HFFc6 (cell line): Measurements from ENCODE around the gene BCKDHA. TPM values are rescaled to one million over a fixed set of nuclear protein-coding genes. Genes with fewer than 3 reads are reported as not detected.
A peak's percentile ranks its signal among the peaks of the same experiment; 100 is the strongest.
"Not testable (repeated sequence)": the region's sequence is repeated elsewhere in the genome, so short reads cannot be mapped to it uniquely, and the experiment has no call there.

ENCODE experiments used
- DNase-seq: peaks from one replicate; pipeline ENCODE4 v3.0.0-alpha.2; 2018
- H3K27ac Mint-ChIP-seq: 2 replicates; pipeline ENCODE4 v1.8.0; 2020; ENCODE audit warnings: mild to moderate bottlenecking, mixed read lengths
- H3K27me3 Mint-ChIP-seq: 2 replicates; pipeline ENCODE4 v1.8.0; 2021; ENCODE audit warnings: mild to moderate bottlenecking, moderate library complexity, mixed read lengths; ENCODE audit not compliant: insufficient read depth
- H3K36me3 Mint-ChIP-seq: 2 replicates; pipeline ENCODE4 v1.8.0; 2021; ENCODE audit warnings: low read depth, mixed read lengths
- H3K4me1 Mint-ChIP-seq: 2 replicates; pipeline ENCODE4 v1.8.0; 2020; ENCODE audit warnings: low read depth, mixed read lengths
- H3K4me3 Mint-ChIP-seq: 2 replicates; pipeline ENCODE4 v1.8.0; 2020; ENCODE audit warnings: mild to moderate bottlenecking, moderate library complexity, mixed read lengths
- H3K9me3 Mint-ChIP-seq: 2 replicates; pipeline ENCODE4 v1.8.0; 2020; ENCODE audit warnings: mild to moderate bottlenecking, mixed read lengths
- total RNA-seq, 6 experiments: library from RNA; stranded (reverse); fragmentation: NEBNext Ultra II Directional; extraction: Animal tissue kit (Norgen Biotek cat#: 25700); gene quantifications; 2 replicates in 1 of 6; 3 replicates in 5 of 6; pipeline ENCODE4 v1.2.3, GENCODE V29; 2021
- TF ChIP-seq, protein P1 (sequence below): fragments of 200-600 bp; sonication (generic); IDR thresholded peaks from 2 replicates; pipeline ENCODE4 v1.5.0; 2021; ENCODE audit warnings: antibody characterized with exemption, mild to moderate bottlenecking

The BCKDHA gene
- total RNA-seq, 6 experiments from 2014 or later = 7.8 to 17.6 (median 9.8) TPM

DNA sequence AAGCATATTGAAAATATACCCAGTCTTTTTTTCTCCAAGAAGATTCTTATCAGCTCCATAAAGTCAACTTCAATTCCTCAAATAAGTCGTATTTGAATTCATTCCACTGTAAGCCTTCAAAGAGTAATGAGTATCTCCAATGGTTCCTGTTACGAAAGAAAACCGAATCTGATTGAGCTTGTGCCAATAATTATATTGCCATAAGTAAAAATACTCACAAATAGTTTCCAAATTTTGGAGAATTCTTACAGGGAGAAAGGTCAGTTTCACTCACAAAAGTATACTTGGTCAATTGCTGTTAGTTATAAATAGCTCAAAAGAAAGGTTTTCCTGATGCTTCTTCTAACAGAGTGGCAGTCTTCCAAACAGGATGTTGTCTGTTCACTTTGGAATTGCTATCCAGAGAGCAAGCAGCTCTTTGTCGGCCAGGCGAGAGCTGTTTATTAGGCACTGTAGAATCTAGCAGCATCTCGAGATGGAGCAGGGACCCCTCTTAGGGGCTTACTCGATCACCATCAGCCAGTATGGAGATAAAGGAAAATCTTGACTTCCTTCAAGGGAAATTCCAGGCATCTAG lies 58.8 kb downstream of the BCKDHA start:
- peaks cover 7% of the 10 kb centered on the region for H3K27me3 Mint-ChIP-seq
- H3K36me3 Mint-ChIP-seq = no peaks in the 10 kb centered on the region
- peak; percentile 55 for DNase-seq
- H3K4me1 Mint-ChIP-seq = peaks cover 19% of the 10 kb centered on the region
- peak overlapping the region; percentile 54 for H3K4me3 Mint-ChIP-seq
- H3K27ac Mint-ChIP-seq = no peak overlapping the region; the same call in 1 of the 2 replicates
- TF ChIP-seq, protein P1, sequence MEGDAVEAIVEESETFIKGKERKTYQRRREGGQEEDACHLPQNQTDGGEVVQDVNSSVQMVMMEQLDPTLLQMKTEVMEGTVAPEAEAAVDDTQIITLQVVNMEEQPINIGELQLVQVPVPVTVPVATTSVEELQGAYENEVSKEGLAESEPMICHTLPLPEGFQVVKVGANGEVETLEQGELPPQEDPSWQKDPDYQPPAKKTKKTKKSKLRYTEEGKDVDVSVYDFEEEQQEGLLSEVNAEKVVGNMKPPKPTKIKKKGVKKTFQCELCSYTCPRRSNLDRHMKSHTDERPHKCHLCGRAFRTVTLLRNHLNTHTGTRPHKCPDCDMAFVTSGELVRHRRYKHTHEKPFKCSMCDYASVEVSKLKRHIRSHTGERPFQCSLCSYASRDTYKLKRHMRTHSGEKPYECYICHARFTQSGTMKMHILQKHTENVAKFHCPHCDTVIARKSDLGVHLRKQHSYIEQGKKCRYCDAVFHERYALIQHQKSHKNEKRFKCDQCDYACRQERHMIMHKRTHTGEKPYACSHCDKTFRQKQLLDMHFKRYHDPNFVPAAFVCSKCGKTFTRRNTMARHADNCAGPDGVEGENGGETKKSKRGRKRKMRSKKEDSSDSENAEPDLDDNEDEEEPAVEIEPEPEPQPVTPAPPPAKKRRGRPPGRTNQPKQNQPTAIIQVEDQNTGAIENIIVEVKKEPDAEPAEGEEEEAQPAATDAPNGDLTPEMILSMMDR = no peak
- H3K9me3 Mint-ChIP-seq = no peaks in the 10 kb centered on the region

DNA sequence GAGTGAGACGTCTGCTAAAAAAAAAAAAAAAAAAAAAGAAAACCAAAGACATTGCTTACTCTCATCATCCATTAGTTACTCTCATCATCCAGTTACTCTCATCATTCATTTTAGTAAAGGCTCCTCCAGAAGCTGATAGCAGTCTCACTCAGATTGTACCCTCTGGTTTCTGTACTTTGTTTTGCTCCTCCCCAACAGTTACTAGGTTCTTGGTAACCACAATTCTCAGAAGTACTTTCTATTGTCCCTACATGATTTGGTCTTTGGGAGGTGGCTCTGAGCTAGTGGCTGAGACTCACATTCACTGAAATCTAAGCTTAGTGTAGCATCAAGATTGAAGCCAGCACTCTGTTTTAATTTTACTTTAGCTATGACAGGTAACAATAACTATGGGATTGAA lies 59.6 kb downstream of the BCKDHA start:
- Mint-ChIP-seq H3K27me3 (peaks cover 11% of the 10 kb centered on the region), H3K9me3 (peaks cover 3% of the 10 kb centered on the region; the same call in 1 of the 2 replicates), H3K27ac (no peak overlapping the region), H3K36me3 (no peaks in the 10 kb centered on the region), H3K4me1 (peaks cover 19% of the 10 kb centered on the region), H3K4me3 (no peak overlapping the region)
- no peak for DNase-seq
- TF ChIP-seq, protein P1 = no peak

DNA sequence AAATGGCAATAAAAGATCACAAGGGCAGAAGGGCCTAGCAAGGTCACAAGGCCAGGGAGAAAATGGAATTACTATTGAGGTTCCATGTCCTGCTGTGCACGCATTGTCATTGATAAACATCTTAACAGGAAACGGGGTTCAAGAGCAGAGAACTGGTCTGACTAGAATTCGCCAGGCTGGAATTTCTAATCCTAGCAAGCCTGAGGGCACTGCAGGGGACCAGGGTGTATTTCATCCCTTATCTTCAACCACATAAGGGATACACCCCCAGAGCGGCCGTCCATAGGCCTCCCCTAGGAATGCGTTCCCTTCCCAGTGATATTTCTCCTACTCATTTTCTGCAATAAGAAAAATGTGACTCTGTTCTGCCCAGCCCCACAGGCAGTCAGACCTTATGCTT lies 64.9 kb downstream of the BCKDHA start:
- H3K4me1 Mint-ChIP-seq = peaks cover under 1% of the 10 kb centered on the region; the same call in 1 of the 2 replicates
- H3K4me3 Mint-ChIP-seq = no peak overlapping the region
- H3K36me3 Mint-ChIP-seq = no peaks in the 10 kb centered on the region
- no peak for DNase-seq
- H3K27ac Mint-ChIP-seq = no peak overlapping the region
- H3K27me3 Mint-ChIP-seq = peaks cover 22% of the 10 kb centered on the region
- TF ChIP-seq, protein P1 = no peak
- H3K9me3 Mint-ChIP-seq = peaks cover 4% of the 10 kb centered on the region; the same call in 1 of the 2 replicates

DNA sequence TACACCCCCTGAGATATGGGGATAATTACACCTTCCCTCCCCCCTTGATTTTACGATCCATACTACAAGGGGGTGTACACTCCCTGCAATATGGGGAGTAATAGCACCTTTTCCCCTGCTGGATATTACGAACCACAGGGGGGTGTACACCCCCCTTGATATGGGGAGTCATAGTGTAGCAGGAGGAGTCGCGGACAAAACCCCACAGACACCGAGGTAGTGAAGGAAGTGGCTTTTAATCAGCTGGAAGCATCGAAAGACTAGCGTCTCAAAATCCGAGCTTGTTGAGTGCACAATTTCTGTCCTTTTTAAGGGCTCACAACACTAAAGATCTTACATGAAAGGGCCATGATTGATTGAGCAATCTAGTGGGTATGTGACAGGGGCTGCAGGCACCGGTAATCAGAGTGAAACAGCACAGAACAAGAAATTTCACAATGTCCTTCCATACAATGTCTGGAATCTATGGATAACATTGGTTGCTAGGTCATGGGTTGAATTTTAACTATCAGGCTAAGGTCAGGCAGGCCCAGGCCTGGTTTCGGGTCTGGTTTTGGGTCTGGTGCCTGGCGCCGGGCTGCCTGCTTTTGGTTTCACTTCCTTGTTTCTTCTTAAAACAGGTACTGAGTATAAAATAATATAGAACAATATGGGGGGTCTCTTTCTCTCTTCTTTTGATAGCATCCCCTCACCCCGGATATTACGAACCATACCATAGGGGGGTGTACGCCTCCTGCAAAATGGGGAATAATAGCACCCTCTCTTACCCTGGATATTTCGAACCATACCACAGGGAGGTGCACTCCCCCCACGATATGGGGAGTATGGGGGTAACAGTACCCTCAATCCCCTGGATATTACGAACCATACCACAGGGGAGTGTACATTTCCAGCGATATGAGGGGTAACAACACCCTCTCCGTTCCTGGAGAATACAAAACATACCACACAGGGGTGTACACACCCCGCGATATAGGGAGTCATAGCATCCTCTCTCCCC lies 65.9 kb downstream of the BCKDHA start:
- not testable (repeated sequence) for H3K36me3 Mint-ChIP-seq, DNase-seq, H3K27ac Mint-ChIP-seq, H3K9me3 Mint-ChIP-seq, H3K4me1 Mint-ChIP-seq
- Mint-ChIP-seq H3K4me3 (peak overlapping the region; percentile 3; the same call in 1 of the 2 replicates), H3K27me3 (peaks cover 22% of the 10 kb centered on the region)

Other genes with a start within 250 kb of the BCKDHA start
- gene CYP2S1, start 204.6 kb upstream of the BCKDHA start, total RNA-seq = 1 to 10 TPM in 3 of 6 experiments, under 1 TPM in 3; 0.65 to 1.6 (median 1.1) TPM
- 100 to 1,000 TPM; 419 to 474 (median 458) TPM for gene AXL, start 178.6 kb upstream of the BCKDHA start, total RNA-seq
- 100 to 1,000 TPM; 176 to 245 (median 234) TPM for gene HNRNPUL1, start 133.4 kb upstream of the BCKDHA start, total RNA-seq
- 10 to 100 TPM; 15.4 to 19.1 (median 16.8) TPM for gene CCDC97, start 87.6 kb upstream of the BCKDHA start, total RNA-seq
- gene TGFB1, start 43.9 kb upstream of the BCKDHA start, total RNA-seq = 100 to 1,000 TPM; 150 to 163 (median 158) TPM
- gene B9D2, start 33.7 kb upstream of the BCKDHA start, total RNA-seq = 1 to 10 TPM; 4.9 to 6.8 (median 6.3) TPM
- 1 to 10 TPM; 1.4 to 2.6 (median 1.7) TPM for gene TMEM91, start 21.3 kb upstream of the BCKDHA start, total RNA-seq
- gene EXOSC5, start 459 bp upstream of the BCKDHA start, total RNA-seq = 10 to 100 TPM; 16.5 to 23.5 (median 18.1) TPM
- 1 to 10 TPM in 3 of 6 experiments, under 1 TPM in 3; 0.47 to 2.1 (median 0.99) TPM for gene B3GNT8, start 29.6 kb downstream of the BCKDHA start, total RNA-seq
- 10 to 100 TPM; 42.8 to 52.2 (median 46.3) TPM for gene DMAC2, start 42.1 kb downstream of the BCKDHA start, total RNA-seq
- gene ERICH4, start 45.3 kb downstream of the BCKDHA start, total RNA-seq = not detected
- gene CEACAM21, start 178.3 kb downstream of the BCKDHA start, total RNA-seq = not detected
- gene CEACAM4, start 229.3 kb downstream of the BCKDHA start, total RNA-seq = not detected